Measurements from ENCODE around the gene CLDN25.
"Not testable (repeated sequence)": the region's sequence is repeated elsewhere in the genome, so short reads cannot be mapped to it uniquely, and the experiment has no call there.

The CLDN25 gene

DNA sequence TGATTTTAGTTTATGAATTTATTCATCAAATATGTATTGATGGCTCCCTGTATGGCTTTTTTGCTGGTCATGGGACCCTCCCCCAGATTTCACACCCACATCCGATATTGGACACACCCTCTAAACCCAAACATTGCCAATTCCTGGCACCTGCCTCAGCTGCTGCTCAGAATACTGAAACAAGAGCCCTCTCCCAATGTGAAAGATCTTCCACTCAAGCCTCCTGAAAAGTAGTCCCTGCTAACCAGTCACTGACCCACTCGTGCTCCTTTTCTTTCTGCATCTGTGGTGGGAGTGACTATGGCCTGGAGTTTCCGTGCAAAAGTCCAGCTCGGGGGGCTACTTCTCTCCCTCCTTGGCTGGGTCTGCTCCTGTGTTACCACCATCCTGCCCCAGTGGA is at the start of gene CLDN25:
Gene CLDN25, plus strand, starts transcription at position 301 of the 400 bp plus-strand sequence. Its CDS starts 0 bp downstream, at position 301.
- Histone ChIP-seq H3K4me1 (ENCODE audit: control insufficient read depth in 1 of 2, insufficient read depth in 2 of 2, low read length in 2 of 2) (peaks cover 0 to 3% of the 10 kb centered on the region in 2 donors), H3K36me3 (ENCODE audit: control insufficient read depth in 1 of 2, insufficient read depth in 2 of 2, low read length in 2 of 2) (no peaks in the 10 kb centered on the region), H3K27me3 (ENCODE audit: control insufficient read depth in 1 of 2, insufficient read depth in 2 of 2, low read length in 2 of 2) (peaks cover 0 to 3% of the 10 kb centered on the region in 2 donors), H3K9me3 (ENCODE audit: control insufficient read depth in 1 of 2, low read length in 2 of 2) (no peaks in the 10 kb centered on the region), H3K4me3 (ENCODE audit: low read depth in 1 of 2, low read length in 2 of 2) (no peak within 1 kb of the TSS), H3K9ac (ENCODE audit: low read depth in 1 of 2, low read length in 2 of 2) (no peak within 1 kb of the TSS), H3K27ac (ENCODE audit: low read depth, low read length) (no peak within 1 kb of the TSS)

DNA sequence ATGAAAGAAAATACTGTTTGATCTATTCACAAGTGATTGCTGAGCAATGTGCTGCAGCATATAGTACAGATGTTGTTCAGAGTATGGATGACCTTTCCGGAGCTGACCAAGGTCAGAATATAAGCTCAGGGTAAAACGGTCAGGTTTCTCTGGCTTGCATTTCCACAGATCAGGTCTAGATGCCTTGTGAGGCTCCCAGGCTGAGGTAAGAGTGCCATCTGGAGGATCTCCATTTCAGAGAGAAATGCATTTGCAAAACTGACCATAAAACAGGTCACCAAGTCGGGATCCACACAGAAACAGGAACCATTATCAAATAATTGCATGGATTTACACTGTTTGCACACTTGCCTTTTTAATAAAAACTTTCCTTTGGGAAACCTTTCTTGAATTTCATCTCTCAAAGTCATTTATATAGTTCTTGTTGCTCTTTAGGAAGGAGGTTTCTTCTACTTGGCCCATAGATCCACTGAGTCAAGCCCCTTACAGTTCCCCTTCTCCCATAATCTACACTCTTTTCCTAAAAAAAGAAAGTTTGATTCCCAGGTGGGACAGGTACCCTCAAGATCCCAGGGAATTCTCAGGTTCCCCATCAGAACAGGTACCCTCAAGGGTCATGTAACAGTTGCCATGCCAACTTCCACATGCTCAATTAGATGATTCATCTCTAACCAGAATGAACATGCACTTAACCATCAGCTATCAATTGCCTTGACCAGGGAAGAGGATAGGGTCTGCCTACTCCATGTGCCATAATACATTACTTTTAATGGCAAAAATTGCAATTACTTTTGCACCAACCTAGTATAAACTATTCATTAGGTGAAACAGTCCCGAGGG is 48.5 kb upstream of the CLDN25 start:
- no peak overlapping the region for H3K4me3 ChIP-seq (ENCODE audit: low read depth in 1 of 2, low read length in 2 of 2)
- no peak overlapping the region for H3K27ac ChIP-seq (ENCODE audit: low read depth, low read length)
- no peaks in the 10 kb centered on the region for H3K27me3 ChIP-seq (ENCODE audit: control insufficient read depth in 1 of 2, insufficient read depth in 2 of 2, low read length in 2 of 2)
- H3K9me3 ChIP-seq (ENCODE audit: control insufficient read depth in 1 of 2, low read length in 2 of 2): no peaks in the 10 kb centered on the region
- H3K4me1 ChIP-seq (ENCODE audit: control insufficient read depth in 1 of 2, insufficient read depth in 2 of 2, low read length in 2 of 2): no peaks in the 10 kb centered on the region
- H3K36me3 ChIP-seq (ENCODE audit: control insufficient read depth in 1 of 2, insufficient read depth in 2 of 2, low read length in 2 of 2): peaks cover 4 to 25% of the 10 kb centered on the region in 2 donors
- no peak overlapping the region for H3K9ac ChIP-seq (ENCODE audit: low read depth in 1 of 2, low read length in 2 of 2)

DNA sequence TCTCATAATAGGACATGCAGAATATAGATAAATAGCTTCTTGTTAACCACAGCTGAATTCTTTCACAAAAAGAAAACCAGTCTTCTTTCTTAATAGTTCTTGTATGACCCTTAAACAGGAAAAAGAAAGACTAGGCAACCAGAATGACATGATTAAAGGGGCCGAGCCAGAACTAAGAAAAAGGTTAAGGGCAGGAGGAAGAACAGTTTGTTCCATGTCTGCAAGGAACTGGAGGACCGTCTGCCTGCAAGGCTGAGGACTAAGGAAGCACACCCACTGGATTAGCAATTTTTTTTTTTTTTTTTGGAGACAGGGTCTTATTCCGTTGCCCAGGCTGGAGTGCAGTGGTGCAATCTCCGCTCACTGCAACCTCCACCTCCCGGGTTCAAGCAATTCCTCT is 47.5 kb upstream of the CLDN25 start:
- peaks cover 12 to 35% of the 10 kb centered on the region in 2 donors for H3K36me3 ChIP-seq (ENCODE audit: control insufficient read depth in 1 of 2, insufficient read depth in 2 of 2, low read length in 2 of 2)
- no peaks in the 10 kb centered on the region for H3K9me3 ChIP-seq (ENCODE audit: control insufficient read depth in 1 of 2, low read length in 2 of 2)
- no peak overlapping the region for H3K27ac ChIP-seq (ENCODE audit: low read depth, low read length)
- H3K4me1 ChIP-seq (ENCODE audit: control insufficient read depth in 1 of 2, insufficient read depth in 2 of 2, low read length in 2 of 2): no peaks in the 10 kb centered on the region
- H3K27me3 ChIP-seq (ENCODE audit: control insufficient read depth in 1 of 2, insufficient read depth in 2 of 2, low read length in 2 of 2): no peaks in the 10 kb centered on the region
- H3K9ac ChIP-seq (ENCODE audit: low read depth in 1 of 2, low read length in 2 of 2): no peak overlapping the region
- no peak overlapping the region for H3K4me3 ChIP-seq (ENCODE audit: low read depth in 1 of 2, low read length in 2 of 2)

GRCh38 chr11:113736323-113736722 is 43.3 kb upstream of the CLDN25 start:
- Histone ChIP-seq H3K9ac (ENCODE audit: low read depth in 1 of 2, low read length in 2 of 2) (no peak overlapping the region), H3K9me3 (ENCODE audit: control insufficient read depth in 1 of 2, low read length in 2 of 2) (no peaks in the 10 kb centered on the region), H3K27ac (ENCODE audit: low read depth, low read length) (no peak overlapping the region), H3K36me3 (ENCODE audit: control insufficient read depth in 1 of 2, insufficient read depth in 2 of 2, low read length in 2 of 2) (peaks cover 31 to 66% of the 10 kb centered on the region in 2 donors), H3K4me1 (ENCODE audit: control insufficient read depth in 1 of 2, insufficient read depth in 2 of 2, low read length in 2 of 2) (no peaks in the 10 kb centered on the region), H3K27me3 (ENCODE audit: control insufficient read depth in 1 of 2, insufficient read depth in 2 of 2, low read length in 2 of 2) (no peaks in the 10 kb centered on the region), H3K4me3 (ENCODE audit: low read depth in 1 of 2, low read length in 2 of 2) (no peak overlapping the region)

DNA sequence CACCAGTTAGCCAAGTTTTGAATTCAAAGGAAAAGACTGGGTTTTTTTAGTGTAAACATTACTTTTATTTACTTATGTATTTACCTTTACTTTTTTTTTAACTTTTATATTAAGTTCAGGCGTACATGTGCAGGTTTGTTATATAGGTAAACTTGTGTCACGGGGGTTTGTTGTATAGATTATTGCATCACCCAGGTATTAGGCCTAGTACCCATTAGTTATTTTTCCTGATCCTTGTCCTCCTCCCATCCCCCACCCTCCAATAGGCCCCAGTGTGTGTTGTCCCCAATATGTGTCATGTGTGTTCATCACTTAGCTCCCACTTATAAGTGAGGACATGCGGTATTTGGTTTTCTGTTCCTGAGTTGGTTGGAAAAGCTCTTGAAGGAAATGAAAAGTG is 26.7 kb upstream of the CLDN25 start:
- Histone ChIP-seq H3K9ac (ENCODE audit: low read depth in 1 of 2, low read length in 2 of 2) (no peak overlapping the region), H3K27me3 (ENCODE audit: control insufficient read depth in 1 of 2, insufficient read depth in 2 of 2, low read length in 2 of 2) (no peaks in the 10 kb centered on the region), H3K4me3 (ENCODE audit: low read depth in 1 of 2, low read length in 2 of 2) (no peak overlapping the region), H3K36me3 (ENCODE audit: control insufficient read depth in 1 of 2, insufficient read depth in 2 of 2, low read length in 2 of 2) (peaks cover 12 to 34% of the 10 kb centered on the region in 2 donors), H3K9me3 (ENCODE audit: control insufficient read depth in 1 of 2, low read length in 2 of 2) (no peaks in the 10 kb centered on the region), H3K4me1 (ENCODE audit: control insufficient read depth in 1 of 2, insufficient read depth in 2 of 2, low read length in 2 of 2) (no peaks in the 10 kb centered on the region), H3K27ac (ENCODE audit: low read depth, low read length) (no peak overlapping the region)

DNA sequence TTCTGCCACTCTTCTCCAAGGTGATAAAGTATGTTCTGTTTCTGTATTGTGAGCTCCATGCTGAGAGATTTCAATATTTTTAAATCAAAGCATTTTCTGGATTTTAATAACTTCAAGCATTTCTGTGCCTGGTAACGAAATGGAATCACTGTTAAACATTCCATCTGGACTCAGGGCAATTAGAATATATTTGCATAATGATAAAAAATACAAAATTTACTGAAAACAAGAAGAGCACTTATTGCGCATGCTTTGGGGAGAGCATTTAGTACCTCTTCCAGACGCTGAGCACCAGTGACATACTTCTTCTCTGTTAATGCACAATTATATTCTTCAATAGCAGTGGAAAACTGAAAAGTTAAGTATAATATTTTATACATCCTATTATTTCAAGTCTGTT is 19.4 kb upstream of the CLDN25 start:
- Histone ChIP-seq H3K4me3 (ENCODE audit: low read depth in 1 of 2, low read length in 2 of 2) (no peak overlapping the region), H3K9me3 (ENCODE audit: control insufficient read depth in 1 of 2, low read length in 2 of 2) (no peaks in the 10 kb centered on the region), H3K4me1 (ENCODE audit: control insufficient read depth in 1 of 2, insufficient read depth in 2 of 2, low read length in 2 of 2) (no peaks in the 10 kb centered on the region), H3K27me3 (ENCODE audit: control insufficient read depth in 1 of 2, insufficient read depth in 2 of 2, low read length in 2 of 2) (no peaks in the 10 kb centered on the region), H3K36me3 (ENCODE audit: control insufficient read depth in 1 of 2, insufficient read depth in 2 of 2, low read length in 2 of 2) (peaks cover 11 to 54% of the 10 kb centered on the region in 2 donors), H3K9ac (ENCODE audit: low read depth in 1 of 2, low read length in 2 of 2) (no peak overlapping the region), H3K27ac (ENCODE audit: low read depth, low read length) (no peak overlapping the region)

- H3K27ac ChIP-seq (ENCODE audit: low read depth, low read length); H3K9ac ChIP-seq (ENCODE audit: low read depth in 1 of 2, low read length in 2 of 2); H3K9me3 ChIP-seq (ENCODE audit: control insufficient read depth in 1 of 2, low read length in 2 of 2); H3K4me1 ChIP-seq (ENCODE audit: control insufficient read depth in 1 of 2, insufficient read depth in 2 of 2, low read length in 2 of 2); H3K4me3 ChIP-seq (ENCODE audit: low read depth in 1 of 2, low read length in 2 of 2); H3K27me3 ChIP-seq (ENCODE audit: control insufficient read depth in 1 of 2, insufficient read depth in 2 of 2, low read length in 2 of 2): not testable (repeated sequence)
- peaks cover 5 to 44% of the 10 kb centered on the region in 2 donors for H3K36me3 ChIP-seq (ENCODE audit: control insufficient read depth in 1 of 2, insufficient read depth in 2 of 2, low read length in 2 of 2)
These were observed 16.6 kb upstream of the CLDN25 start for GRCh38 chr11:113763040-113763439.

DNA sequence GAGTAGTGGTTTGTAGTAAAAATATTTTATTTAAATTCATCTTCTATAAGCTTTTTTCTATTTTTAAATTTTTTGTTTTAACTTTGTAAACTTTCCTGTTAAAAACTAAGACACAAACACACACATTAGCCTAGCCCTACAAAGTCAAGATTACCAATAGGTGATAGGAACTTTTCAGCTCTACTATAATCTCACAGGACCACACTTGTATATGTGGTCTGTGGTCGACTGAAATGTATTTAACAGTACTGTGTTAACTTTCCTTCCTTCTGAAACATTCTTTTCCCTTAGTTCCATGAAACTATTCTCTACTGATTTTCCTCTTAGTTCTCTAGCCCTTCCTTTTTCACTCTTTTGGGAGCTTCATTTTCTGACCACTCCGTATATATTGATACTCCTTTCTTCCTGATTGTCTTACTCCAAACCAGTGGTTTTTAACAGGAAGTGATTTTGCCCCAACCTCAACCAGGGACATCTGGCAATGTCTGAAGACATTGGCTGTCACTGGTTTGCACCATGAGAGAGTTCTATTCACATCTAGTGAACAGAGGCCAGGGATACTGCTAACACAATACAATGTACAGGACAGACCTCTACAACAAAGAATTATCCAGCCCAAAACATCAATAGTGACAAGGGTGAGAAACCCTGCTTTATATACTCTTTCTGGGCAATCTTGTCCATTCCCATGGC is 14.9 kb upstream of the CLDN25 start:
- Histone ChIP-seq H3K9me3 (ENCODE audit: control insufficient read depth in 1 of 2, low read length in 2 of 2) (no peaks in the 10 kb centered on the region), H3K27me3 (ENCODE audit: control insufficient read depth in 1 of 2, insufficient read depth in 2 of 2, low read length in 2 of 2) (no peaks in the 10 kb centered on the region), H3K9ac (ENCODE audit: low read depth in 1 of 2, low read length in 2 of 2) (no peak overlapping the region), H3K4me3 (ENCODE audit: low read depth in 1 of 2, low read length in 2 of 2) (no peak overlapping the region), H3K27ac (ENCODE audit: low read depth, low read length) (no peak overlapping the region), H3K4me1 (ENCODE audit: control insufficient read depth in 1 of 2, insufficient read depth in 2 of 2, low read length in 2 of 2) (no peaks in the 10 kb centered on the region), H3K36me3 (ENCODE audit: control insufficient read depth in 1 of 2, insufficient read depth in 2 of 2, low read length in 2 of 2) (peaks cover 0 to 35% of the 10 kb centered on the region in 2 donors)

- peaks cover 0 to 12% of the 10 kb centered on the region in 2 donors for H3K36me3 ChIP-seq (ENCODE audit: control insufficient read depth in 1 of 2, insufficient read depth in 2 of 2, low read length in 2 of 2)
- H3K4me3 ChIP-seq (ENCODE audit: low read depth in 1 of 2, low read length in 2 of 2): peak overlapping the region in 1 of 2 donors; percentile 98
These were observed 7.6 kb upstream of the CLDN25 start for GRCh38 chr11:113771964-113772363.

DNA sequence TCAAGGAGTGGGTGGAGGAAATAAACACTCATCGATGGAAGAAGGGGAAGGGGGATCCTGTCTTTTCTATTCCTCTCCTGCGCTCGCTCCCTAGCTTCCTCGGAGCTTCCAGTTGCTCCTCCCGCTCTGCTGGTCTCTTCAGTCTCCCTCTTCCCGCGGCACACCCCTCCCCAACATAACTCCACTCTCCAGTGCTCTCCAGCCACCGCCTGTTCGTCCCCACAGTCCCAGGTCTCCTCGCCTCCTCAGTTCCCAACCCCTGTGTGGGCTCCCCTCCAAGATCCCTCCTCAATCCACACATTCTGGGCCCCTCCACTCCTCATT is 6.5 kb upstream of the CLDN25 start:
- H3K27ac ChIP-seq (ENCODE audit: low read depth, low read length): peak overlapping the region; percentile 63

More at GRCh38 chr11:113771964-113772363, 7.6 kb upstream of the CLDN25 start:
- Histone ChIP-seq H3K4me1 (ENCODE audit: control insufficient read depth in 1 of 2, insufficient read depth in 2 of 2, low read length in 2 of 2) (peaks cover 5 to 8% of the 10 kb centered on the region in 2 donors), H3K9ac (ENCODE audit: low read depth in 1 of 2, low read length in 2 of 2) (no peak overlapping the region), H3K27me3 (ENCODE audit: control insufficient read depth in 1 of 2, insufficient read depth in 2 of 2, low read length in 2 of 2) (no peaks in the 10 kb centered on the region), H3K27ac (ENCODE audit: low read depth, low read length) (no peak overlapping the region), H3K9me3 (ENCODE audit: control insufficient read depth in 1 of 2, low read length in 2 of 2) (no peaks in the 10 kb centered on the region)

More for the DNA sequence above, 6.5 kb upstream of the CLDN25 start:
- H3K4me1 ChIP-seq (ENCODE audit: control insufficient read depth in 1 of 2, insufficient read depth in 2 of 2, low read length in 2 of 2): peaks cover 5 to 11% of the 10 kb centered on the region in 2 donors
- no peaks in the 10 kb centered on the region for H3K27me3 ChIP-seq (ENCODE audit: control insufficient read depth in 1 of 2, insufficient read depth in 2 of 2, low read length in 2 of 2)
- peaks cover 0 to 3% of the 10 kb centered on the region in 2 donors for H3K36me3 ChIP-seq (ENCODE audit: control insufficient read depth in 1 of 2, insufficient read depth in 2 of 2, low read length in 2 of 2)
- no peaks in the 10 kb centered on the region for H3K9me3 ChIP-seq (ENCODE audit: control insufficient read depth in 1 of 2, low read length in 2 of 2)
- peak overlapping the region; percentile 98 to 100 for H3K4me3 ChIP-seq (ENCODE audit: low read depth in 1 of 2, low read length in 2 of 2)
- peak overlapping the region; percentile 97 to 99 for H3K9ac ChIP-seq (ENCODE audit: low read depth in 1 of 2, low read length in 2 of 2)
